ENCODE data around the gene DOCK4.

Gene DOCK4

GRCh38 chr7:111844904-111845671, 361.1 kb downstream of the DOCK4 start:
- DNase-seq = no peak

- DNase-seq = no peak
Observed at GRCh38 chr7:111842491-111842890, 363.7 kb downstream of the DOCK4 start.

GRCh38 chr7:111841596-111842205, 364.5 kb downstream of the DOCK4 start:
- no peak for DNase-seq

DNA sequence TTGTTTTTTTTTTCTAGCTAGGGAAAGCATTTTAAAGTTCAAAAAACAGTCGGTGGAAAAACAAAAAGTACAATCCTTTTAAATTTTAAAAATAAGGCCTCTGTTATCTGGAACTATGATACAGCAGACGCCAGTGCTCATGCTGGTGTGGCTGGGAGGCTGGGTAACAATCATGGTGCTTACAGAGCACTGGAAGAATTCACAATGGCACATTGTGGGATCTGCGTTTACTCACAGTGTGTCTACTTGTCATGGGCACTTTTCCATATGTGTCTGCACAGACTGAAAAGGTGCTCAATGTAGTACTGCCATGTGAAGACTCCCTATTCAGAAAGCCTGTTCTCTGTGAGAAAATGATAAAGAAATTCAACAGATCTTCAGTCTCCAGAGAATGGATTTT, 365.7 kb downstream of the DOCK4 start:
- DNase-seq = no peak

GRCh38 chr7:111839261-111839660, 366.9 kb downstream of the DOCK4 start:
- DNase-seq = no peak

- DNase-seq = no peak
Observed at GRCh38 chr7:111836592-111836991, 369.6 kb downstream of the DOCK4 start.

- no peak for DNase-seq
Observed at GRCh38 chr7:111835066-111835465, 371.1 kb downstream of the DOCK4 start.

GRCh38 chr7:111834367-111834766, 371.8 kb downstream of the DOCK4 start:
- DNase-seq = no peak

GRCh38 chr7:111833466-111833865, 372.7 kb downstream of the DOCK4 start:
- DNase-seq = no peak

GRCh38 chr7:111832174-111832573, 374.0 kb downstream of the DOCK4 start:
- DNase-seq = no peak

GRCh38 chr7:111829221-111829620, 377.0 kb downstream of the DOCK4 start:
- DNase-seq = no peak

DNA sequence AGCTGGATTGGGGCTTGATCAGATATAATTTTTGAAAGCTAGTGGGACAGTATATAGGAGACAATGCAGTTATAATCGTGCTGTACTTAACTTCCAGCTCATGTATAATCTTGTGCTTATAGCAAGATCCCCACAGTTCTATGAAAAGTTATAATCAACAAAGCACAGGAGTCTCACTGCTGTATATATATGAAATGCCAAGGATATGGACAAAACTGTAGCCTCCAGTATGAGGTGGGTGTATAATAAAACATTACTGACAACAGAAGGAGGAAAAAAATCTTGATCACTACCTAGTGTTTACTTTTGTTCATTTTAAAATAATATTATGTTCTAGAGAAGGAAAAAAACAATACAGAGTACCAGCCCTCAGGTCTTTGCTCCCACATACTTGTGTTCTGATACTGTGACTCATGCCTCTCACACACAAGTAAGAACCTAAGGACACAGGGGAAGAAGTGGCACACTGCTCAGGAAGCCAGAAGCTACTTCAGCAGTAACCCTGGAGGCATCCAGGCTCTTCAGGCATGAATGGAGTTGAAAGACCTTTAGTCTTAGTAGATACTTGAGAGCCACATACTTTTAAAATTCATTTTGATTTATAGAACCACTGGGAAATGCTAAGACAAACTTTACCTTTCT, 378.2 kb downstream of the DOCK4 start:
- DNase-seq = no peak

- no peak for DNase-seq
Observed at GRCh38 chr7:111825046-111825445, 381.2 kb downstream of the DOCK4 start.

- no peak for DNase-seq
Observed at GRCh38 chr7:111823826-111824225, 382.4 kb downstream of the DOCK4 start.

DNA sequence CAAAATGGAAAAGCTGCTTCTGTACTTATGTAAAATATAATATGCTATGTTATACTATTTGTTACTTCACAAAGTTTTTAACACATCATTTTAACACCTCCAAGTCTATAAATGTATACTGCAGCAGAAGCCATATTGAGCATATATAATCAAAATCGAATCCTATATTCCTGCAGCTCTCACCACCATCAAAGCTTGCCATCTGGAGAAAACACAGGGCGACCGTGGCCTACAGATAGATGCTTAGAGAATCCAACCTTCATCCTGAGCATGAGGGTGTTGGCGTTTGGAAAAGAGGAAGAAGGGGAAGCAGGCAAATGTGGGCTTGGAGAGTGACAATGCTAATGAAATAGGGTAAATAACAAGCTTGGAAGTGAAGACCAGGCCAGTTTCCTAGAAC, 385.2 kb downstream of the DOCK4 start:
- no peak for DNase-seq

DNA sequence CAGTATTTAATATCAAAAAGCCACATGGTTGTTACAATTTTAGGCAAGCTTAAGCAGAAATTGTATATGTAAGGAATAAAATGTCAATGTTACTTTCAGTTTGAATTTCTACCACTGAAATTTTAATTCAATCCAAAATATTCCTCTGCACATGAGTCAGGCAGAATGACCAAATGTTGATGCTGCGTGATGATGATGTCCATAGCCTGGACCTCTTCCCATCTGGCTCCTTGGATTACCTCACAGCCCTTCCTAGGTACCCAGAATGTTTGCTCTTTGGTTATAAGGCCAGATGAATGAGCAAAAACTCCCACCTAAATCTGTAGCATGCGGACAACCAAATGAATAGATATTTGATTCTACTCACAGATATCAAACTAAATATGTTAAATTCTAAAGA, 385.6 kb downstream of the DOCK4 start:
- no peak for DNase-seq

DNA sequence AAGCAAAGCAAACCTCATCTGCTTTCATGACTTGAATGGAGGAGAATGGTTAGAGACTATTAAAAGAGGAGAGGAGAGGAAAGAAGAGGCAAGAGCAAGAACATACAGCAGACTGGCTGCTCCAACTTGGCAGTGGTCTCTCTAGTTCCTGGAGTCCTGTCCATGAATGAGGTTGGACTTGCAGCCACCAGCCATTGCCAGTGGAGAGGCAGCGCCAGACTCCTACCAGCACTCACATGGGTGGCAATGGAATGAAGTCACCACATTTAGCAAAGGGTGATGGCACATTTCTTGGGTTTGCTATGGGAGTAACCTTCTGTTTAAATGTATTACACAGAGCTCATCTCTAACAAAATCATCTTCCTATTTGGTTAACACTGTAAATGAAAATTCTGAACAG, 386.1 kb downstream of the DOCK4 start:
- no peak for DNase-seq

DNA sequence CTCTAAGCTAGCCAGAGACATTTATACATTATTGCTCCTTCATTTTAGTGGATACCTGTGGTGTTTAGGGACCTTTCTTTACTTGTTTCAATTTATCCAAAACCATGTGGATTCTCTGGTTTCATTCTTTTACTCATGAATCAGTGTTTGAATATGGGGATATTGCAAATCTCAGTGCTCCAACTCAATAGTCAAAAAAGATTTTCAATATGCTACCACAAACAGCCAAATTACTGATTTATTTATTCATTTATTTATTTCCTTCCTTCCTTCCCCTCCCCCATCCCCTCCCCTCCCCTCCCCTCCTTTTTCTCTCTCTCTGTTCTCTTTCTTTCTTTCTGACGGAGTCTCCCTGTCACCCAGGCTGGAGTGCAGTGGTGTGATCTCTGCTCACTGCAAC, 390.8 kb downstream of the DOCK4 start:
- DNase-seq = no peak

DNA sequence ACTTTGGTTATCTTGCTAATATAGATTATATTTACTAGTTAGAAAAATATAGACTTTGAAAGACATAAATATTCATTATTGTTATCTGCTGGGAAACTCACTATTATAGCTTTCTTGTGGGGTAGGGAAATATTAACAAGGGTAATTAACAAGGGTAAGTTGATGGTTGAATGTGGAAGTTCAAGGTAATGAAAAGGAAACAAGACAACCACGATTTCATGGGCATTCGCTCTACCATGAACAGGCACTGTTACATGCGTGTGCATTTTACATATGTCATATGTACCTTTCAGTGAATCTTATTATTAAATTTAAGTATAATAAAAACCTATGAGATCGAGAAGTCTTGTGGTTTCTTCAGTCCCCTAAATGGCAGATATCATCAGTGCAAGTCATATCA, 392.9 kb downstream of the DOCK4 start:
- no peak for DNase-seq

DNA sequence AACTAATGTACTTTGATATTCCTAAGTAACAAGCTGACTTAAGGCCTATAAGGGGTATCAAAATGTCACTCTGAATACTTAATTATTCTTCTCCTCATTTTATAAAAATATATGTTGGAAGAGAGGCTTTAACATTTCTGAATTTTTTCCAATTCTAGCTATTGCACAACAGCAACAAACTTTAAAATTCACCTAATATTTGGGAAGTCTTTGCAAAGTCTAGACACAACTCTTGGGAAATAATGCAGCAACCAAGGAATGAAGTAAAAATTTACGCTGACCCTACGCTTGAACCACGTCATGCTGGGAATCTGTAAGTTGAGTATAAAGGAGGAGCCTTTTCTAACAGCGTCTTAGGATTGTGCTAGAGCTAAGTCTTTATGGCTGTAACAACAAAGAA, 400.0 kb downstream of the DOCK4 start:
- DNase-seq = no peak

GRCh38 chr7:111803015-111803758, 403.0 kb downstream of the DOCK4 start:
- no peak for DNase-seq

DNA sequence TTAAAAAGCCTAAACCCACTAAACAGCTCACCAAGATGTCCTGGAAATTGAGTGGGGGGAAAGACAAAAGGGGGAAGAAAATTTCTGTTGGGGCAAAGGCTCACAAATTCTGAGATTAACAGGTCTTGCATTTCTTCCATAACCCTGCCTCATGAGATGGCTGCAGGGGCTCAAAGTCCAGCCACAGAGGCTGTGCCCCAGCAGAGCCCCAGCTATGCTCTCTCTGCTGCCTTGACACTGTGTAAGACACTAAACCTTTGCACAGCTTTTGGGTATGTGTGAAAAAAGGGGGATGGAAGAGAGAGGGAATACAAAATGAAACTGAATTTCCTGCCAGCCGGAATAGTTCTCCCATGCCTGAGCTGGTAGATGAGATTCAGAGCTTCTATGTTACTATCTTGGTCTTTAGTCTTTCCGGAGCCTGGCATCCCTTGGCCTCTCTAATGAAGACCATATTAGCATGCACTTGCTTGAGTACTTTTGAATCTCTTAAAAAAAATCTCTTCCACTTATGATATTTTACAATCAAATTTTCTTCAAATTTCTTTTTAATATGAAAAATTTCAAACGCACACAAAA, 403.9 kb downstream of the DOCK4 start:
- no peak for DNase-seq

- DNase-seq = no peak
Observed at GRCh38 chr7:111801277-111801676, 404.9 kb downstream of the DOCK4 start.
